Measurements from ENCODE around the gene PUS10.

DNA sequence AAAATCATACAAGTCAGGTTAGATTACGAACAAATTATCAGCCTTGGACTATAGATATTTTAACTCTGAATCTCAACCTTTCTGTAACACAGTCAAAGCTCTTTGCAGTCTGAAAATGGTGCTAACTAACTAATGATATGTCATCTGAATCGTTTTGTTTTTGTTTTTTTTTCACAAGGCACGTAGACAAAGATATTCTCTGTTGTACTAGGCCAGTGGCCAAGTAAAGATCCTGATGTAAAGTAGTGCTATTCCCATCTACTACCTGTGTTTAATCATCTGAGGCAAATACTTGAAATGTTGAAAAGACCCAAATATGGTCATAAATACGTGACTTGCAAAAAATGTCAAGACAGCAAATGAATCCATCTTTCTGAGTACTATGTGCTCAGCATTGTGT is 71.0 kb downstream of the PUS10 start:
- TF ChIP-seq CTCF (IDR thresholded peaks at IDR 0.05) (no peak), POLR2A (IDR thresholded peaks at IDR 0.05) (no peak)
